Transverse colon (tissue), 4 donors: ENCODE results near the gene CCDC85C.

ENCODE experiments used
- CTCF ChIP-seq, 5 experiments: fragments of 200-600 bp in 3 of 5; fragments of 450-650 bp in 2 of 5; sonication (generic) in 3 of 5; IDR thresholded peaks; 1 replicate in 2 of 5; 2 replicates in 3 of 5; pipeline ENCODE4 v1.5.1; 2016 to 2017; ENCODE audit warnings: antibody characterized with exemption in 5 of 5, inconsistent platforms in 3 of 5, mild to moderate bottlenecking in 2 of 5, moderate library complexity in 1 of 5
- EP300 ChIP-seq: sonication (generic); formaldehyde crosslinking; IDR thresholded peaks from one replicate; pipeline ENCODE4 v1.6.1; 2017; ENCODE audit warnings: antibody characterized with exemption, low read depth
- POLR2A ChIP-seq: fragments of 450-650 bp; IDR thresholded peaks from one replicate; pipeline ENCODE4 v1.6.1; 2016; ENCODE audit warnings: antibody characterized with exemption, mild to moderate bottlenecking, moderate library complexity
- POLR2AphosphoS5 ChIP-seq, 3 donors: sonication (generic); formaldehyde crosslinking; IDR thresholded peaks; one replicate each; pipeline ENCODE4 v1.6.1; 2016; ENCODE audit warnings: antibody characterized with exemption in 3 of 3

DNA sequence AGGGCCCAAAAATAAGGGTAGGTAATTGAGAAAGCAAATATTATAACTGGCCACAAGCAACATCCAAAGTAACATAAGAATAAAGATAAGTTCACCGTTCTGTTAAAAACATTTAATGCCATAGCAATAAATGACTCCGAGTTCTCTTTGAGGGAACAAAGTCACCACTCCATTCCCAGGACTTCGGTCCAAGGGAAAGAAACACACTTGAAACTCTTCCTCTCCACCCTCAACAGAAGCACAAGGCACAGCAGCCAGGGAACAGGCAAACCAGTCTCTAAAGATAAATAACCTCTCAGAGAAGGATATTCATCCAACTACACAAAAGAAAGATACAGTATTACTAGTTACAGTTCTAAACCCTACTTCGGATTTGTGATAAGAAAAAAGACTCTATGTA, 125.9 kb downstream of the CCDC85C start:
- no peak for TF ChIP-seq POLR2A
- no peak for TF ChIP-seq CTCF (IDR thresholded peaks at IDR 0.05)
- no peak for TF ChIP-seq POLR2AphosphoS5 (IDR thresholded peaks at IDR 0.05)
- TF ChIP-seq EP300: no peak
